ENCODE measurements around the gene FAM200C. TPM values are rescaled to one million over a fixed set of nuclear protein-coding genes. Genes with fewer than 3 reads are reported as not detected.

The FAM200C gene
- total and polyA plus RNA-seq, 11 donors: 2.2 to 5.0 (median 3.4) TPM

DNA sequence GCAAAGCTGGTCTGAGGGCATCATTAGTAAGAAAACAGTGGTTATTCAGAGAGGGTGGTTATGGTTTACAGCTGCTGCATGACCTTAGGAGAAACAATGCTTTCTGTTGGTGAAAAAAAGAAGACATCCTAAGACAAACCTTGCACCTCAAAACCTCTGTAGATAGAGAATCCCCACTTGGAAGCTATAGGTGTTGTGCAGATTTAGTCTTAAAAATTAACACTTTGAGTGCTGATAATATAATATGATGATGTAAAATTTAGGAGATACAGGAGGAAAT lies 20.4 kb upstream of the FAM200C start:
- intact Hi-C loops (cut with DNase I): no loop called here
- Histone ChIP-seq H3K36me3 (peaks cover 0 to 4% (median 0%) of the 10 kb centered on the region in 9 donors), H3K27ac (peak overlapping the region in 1 of 12 donors; percentile 96), H3K9me3 (no peaks in the 10 kb centered on the region), H3K4me3 (no peak overlapping the region), H3K27me3 (no peaks in the 10 kb centered on the region), H3K4me1 (peaks cover 0 to 65% (median 26%) of the 10 kb centered on the region in 12 donors)
- ATAC-seq (no peak), DNase-seq (no peak)
- no peak for TF ChIP-seq POLR2A (IDR thresholded peaks at IDR 0.05)
- TF ChIP-seq, protein P1, sequence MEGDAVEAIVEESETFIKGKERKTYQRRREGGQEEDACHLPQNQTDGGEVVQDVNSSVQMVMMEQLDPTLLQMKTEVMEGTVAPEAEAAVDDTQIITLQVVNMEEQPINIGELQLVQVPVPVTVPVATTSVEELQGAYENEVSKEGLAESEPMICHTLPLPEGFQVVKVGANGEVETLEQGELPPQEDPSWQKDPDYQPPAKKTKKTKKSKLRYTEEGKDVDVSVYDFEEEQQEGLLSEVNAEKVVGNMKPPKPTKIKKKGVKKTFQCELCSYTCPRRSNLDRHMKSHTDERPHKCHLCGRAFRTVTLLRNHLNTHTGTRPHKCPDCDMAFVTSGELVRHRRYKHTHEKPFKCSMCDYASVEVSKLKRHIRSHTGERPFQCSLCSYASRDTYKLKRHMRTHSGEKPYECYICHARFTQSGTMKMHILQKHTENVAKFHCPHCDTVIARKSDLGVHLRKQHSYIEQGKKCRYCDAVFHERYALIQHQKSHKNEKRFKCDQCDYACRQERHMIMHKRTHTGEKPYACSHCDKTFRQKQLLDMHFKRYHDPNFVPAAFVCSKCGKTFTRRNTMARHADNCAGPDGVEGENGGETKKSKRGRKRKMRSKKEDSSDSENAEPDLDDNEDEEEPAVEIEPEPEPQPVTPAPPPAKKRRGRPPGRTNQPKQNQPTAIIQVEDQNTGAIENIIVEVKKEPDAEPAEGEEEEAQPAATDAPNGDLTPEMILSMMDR (IDR thresholded peaks at IDR 0.05): no peak

DNA sequence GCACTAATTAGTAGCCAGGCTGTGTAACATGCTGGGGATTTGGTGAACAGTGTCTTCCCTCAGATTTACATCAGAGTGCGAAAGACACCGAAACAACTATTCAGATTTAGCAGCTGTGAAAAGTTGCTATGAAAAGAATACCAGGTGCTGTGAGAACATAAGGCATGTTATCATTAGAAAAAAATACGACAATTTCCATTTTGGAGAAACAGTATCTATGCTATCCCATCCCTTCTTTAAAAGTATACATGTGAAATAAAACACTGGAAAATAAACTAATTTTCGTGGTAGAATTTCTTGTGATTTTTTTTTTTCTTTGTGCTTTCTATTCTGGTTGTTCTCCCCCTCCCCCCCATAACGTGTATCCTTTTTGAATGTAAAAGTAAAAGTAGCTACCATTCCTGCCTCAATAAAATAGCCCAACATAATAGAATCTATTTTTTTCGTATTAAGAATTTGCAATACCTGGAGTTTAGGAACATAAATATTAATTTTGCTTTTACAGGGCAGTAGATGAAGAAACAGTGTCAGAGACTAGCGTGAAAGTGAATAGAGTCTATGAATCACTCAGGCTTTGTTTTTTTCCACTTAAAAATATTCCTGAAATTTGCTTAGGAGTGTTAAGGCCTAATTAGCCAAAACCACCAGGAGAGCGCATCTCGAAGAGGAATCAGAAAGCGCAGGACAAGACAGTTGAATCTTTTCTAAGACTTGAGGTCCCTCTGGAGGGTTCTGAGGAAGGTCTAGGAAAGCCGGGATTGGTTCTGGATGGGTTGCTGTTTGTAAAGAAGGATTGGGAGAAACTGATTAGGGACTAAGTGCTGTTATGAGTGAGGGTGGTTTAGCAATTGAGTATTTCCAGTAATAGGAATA lies 19.8 kb upstream of the FAM200C start:
- intact Hi-C loops (cut with DNase I): loop anchor here in 2 of 10 donors (1.0 to 2.0 kb wide), 2 partner anchors 19 kb away; partner anchors contain the start of gene FAM200C (in 2 of the 2)
- Histone ChIP-seq H3K4me1 (peaks cover 0 to 59% (median 26%) of the 10 kb centered on the region in 12 donors), H3K27me3 (no peaks in the 10 kb centered on the region), H3K36me3 (peaks cover 0 to 10% (median 5%) of the 10 kb centered on the region in 9 donors), H3K9me3 (no peaks in the 10 kb centered on the region), H3K27ac (peak overlapping the region; percentile 64 to 96 (median 88)), H3K4me3 (peak overlapping the region; percentile 61 to 94 (median 80))
- 39 to 43% (median 43%) methylated on average over 11 of the region's 11 CpGs for WGBS, 4 donors
- no peak for ATAC-seq
- no peak for DNase-seq
- TF ChIP-seq, protein P1 (IDR thresholded peaks at IDR 0.05): no peak
- TF ChIP-seq POLR2A (IDR thresholded peaks at IDR 0.05): no peak

DNA sequence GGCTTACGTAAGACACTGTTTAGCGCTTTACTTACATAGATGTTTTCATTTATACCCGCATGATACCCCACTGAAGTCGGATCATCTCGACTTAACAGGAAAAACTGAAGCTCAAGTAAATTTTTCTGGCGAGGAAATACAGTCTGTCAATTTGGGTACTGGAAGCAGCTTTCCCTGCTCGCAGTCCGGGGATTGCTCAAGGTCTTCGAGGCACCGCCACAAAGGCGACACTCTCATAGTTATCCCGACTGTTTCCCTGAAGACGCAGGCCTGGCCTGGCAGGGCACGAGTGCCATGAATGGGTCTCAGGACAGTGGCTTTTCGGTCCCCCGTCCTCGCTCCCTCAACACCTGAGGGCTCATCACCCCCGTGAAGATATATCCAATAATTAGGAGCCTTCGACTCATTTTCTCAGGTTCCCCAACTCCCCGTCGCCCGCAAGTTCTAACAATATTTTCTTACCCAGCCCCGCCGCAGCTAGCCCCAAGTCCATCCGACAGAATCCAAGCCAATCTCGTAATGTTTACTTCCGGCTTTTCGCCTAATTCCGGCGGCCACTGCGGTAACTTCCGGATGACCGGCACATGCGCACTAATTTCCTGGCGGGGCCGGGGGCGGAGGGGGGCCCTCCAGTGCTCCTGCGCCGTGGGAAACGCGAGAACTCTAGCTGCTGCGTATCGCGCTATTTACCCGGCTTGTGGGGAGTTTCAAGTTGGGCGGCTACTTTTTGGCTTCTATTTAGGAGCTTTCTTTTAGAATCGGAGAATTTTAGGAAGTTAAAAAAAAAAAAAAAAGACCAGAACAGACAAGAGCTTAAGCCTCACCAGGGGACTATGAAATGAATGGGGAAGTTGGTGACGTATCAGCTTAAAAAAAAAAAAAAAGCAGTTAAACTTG lies 19.0 kb upstream of the FAM200C start, which contains the start of gene SLU7:
TSS of gene SLU7 (minus strand) at position 521 of the 897 bp plus-strand sequence. CDS start 3,787 bp downstream, outside the sequence.
- TF ChIP-seq, protein P1 (IDR thresholded peaks at IDR 0.05): peak in 1 of 12 donors; percentile 9
- TF ChIP-seq POLR2A (IDR thresholded peaks at IDR 0.05): peak in 1 of 2 donors; percentile 67
- no peaks in the 10 kb centered on the region for H3K27me3 ChIP-seq
- intact Hi-C loops (cut with DNase I): loop anchor here in 2 of 10 donors (1.0 to 2.0 kb wide), 2 partner anchors 18 to 19 kb away; partner anchors contain the start of gene FAM200C (in 2 of the 2)
- H3K36me3 ChIP-seq: peaks cover 0 to 19% (median 14%) of the 10 kb centered on the region in 9 donors
- DNase-seq: peak; percentile 94 to 96 (median 95)
- peak within 1 kb of the TSS; percentile 64 to 96 (median 88) for H3K27ac ChIP-seq
- 0 to 1% (median 1%) methylated on average over 48 of the region's 48 CpGs for whole genome bisulfite sequencing, 4 donors
- no peaks in the 10 kb centered on the region for H3K9me3 ChIP-seq
- H3K4me3 ChIP-seq: peak within 1 kb of the TSS; percentile 61 to 94 (median 80)
- peaks cover 0 to 56% (median 26%) of the 10 kb centered on the region in 12 donors for H3K4me1 ChIP-seq
- peak; percentile 94 to 96 (median 94) for ATAC-seq

Measured in heart left ventricle (tissue), 16 donors.